HG03139 (cell line): ENCODE results near the gene KIF16B.
"Not testable (repeated sequence)": the region's sequence is repeated elsewhere in the genome, so short reads cannot be mapped to it uniquely, and the experiment has no call there.

Experiments used
- ATAC-seq: cut with Tn5 transposase; IDR thresholded peaks from one replicate; pipeline ENCODE4 v1.9.1; 2021; ENCODE audit not compliant: unreplicated experiment

Gene KIF16B

GRCh38 chr20:16226961-16227360 is 346.3 kb downstream of the KIF16B start:
- ATAC-seq, result not testable (repeated sequence)

- ATAC-seq, result no peak
Observed at GRCh38 chr20:16224836-16225235, 348.4 kb downstream of the KIF16B start.

- no peak for ATAC-seq
Observed at GRCh38 chr20:16222859-16223411, 350.3 kb downstream of the KIF16B start.
